ENCODE results near the gene GFM2.
A peak's percentile ranks its signal among the peaks of the same experiment; 100 is the strongest.

The GFM2 gene

DNA sequence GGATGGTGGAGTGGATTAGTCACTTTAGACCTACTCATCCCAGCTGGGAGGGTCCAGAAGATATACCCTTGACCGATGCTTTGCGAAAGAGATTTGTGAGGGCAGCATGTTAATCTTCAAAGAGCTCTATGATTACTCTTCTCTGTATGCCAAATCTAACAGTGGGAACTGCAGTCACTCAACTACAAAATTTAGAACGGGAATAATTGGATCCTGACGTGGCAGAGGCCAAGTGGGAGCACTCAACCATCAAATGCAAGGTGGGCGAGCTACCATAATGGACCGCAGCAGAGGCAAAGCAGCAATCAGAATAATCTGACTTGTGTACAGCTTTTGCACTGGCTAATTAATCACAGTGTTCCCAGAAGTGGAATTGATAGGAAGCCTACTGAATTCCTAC lies 20.5 kb upstream of the GFM2 start:
- H3K27ac Mint-ChIP-seq = no peak overlapping the region
- no peaks in the 10 kb centered on the region for H3K4me1 Mint-ChIP-seq
- peaks cover 15% of the 10 kb centered on the region for H3K9me3 Mint-ChIP-seq
- TF ChIP-seq, protein P1, sequence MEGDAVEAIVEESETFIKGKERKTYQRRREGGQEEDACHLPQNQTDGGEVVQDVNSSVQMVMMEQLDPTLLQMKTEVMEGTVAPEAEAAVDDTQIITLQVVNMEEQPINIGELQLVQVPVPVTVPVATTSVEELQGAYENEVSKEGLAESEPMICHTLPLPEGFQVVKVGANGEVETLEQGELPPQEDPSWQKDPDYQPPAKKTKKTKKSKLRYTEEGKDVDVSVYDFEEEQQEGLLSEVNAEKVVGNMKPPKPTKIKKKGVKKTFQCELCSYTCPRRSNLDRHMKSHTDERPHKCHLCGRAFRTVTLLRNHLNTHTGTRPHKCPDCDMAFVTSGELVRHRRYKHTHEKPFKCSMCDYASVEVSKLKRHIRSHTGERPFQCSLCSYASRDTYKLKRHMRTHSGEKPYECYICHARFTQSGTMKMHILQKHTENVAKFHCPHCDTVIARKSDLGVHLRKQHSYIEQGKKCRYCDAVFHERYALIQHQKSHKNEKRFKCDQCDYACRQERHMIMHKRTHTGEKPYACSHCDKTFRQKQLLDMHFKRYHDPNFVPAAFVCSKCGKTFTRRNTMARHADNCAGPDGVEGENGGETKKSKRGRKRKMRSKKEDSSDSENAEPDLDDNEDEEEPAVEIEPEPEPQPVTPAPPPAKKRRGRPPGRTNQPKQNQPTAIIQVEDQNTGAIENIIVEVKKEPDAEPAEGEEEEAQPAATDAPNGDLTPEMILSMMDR (IDR thresholded peaks at IDR 0.05; ENCODE audit: unreplicated experiment in 3 of 3) = no peak
- H3K27me3 Mint-ChIP-seq (ENCODE audit: low read depth) = no peaks in the 10 kb centered on the region
- H3K4me3 Mint-ChIP-seq = no peak overlapping the region
- peaks cover 72% of the 10 kb centered on the region for H3K36me3 Mint-ChIP-seq (ENCODE audit: low read depth)

DNA sequence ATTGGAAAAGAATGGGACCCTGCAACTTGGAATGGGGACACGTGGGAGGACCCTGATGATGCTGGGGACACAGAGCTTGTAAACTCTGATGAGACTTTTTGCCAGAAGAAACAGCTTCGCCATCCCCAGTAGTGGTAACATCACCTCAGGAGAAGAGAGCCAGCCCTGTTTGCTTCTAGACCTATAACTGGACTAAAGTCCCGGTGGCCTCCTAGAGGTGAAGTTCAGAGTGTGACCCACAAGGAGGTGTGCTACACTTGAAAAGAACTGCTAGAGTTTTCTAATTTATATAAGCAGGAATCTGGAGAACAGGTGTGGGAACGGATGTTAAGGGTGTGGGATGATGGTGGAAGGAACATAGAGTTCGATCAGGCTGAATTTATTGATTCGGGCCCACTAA lies 19.9 kb upstream of the GFM2 start:
- Mint-ChIP-seq H3K4me3 (no peak overlapping the region), H3K4me1 (no peaks in the 10 kb centered on the region), H3K36me3 (ENCODE audit: low read depth) (peaks cover 68% of the 10 kb centered on the region), H3K27me3 (ENCODE audit: low read depth) (no peaks in the 10 kb centered on the region), H3K27ac (no peak overlapping the region), H3K9me3 (peaks cover 15% of the 10 kb centered on the region)
- TF ChIP-seq, protein P1 (IDR thresholded peaks at IDR 0.05; ENCODE audit: unreplicated experiment in 3 of 3) = no peak

DNA sequence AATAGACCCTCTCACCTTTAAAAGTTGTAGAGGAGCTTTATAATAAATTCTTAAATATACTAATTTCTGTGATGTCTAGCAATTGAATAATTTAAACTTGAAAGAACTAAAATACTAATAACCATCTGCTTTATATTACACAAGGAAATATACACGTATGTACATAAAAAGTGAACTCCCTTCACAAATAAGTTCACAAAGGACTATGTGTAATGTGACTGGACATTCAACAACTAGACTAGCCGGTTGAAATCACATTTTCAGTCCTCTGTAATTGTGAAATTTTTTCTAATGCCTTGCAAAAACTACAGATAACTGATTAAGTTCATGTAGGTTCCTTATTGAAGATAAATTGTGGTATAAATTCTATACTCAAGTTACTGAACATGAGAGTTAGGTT lies 11.7 kb upstream of the GFM2 start:
- H3K9me3 Mint-ChIP-seq = no peaks in the 10 kb centered on the region

DNA sequence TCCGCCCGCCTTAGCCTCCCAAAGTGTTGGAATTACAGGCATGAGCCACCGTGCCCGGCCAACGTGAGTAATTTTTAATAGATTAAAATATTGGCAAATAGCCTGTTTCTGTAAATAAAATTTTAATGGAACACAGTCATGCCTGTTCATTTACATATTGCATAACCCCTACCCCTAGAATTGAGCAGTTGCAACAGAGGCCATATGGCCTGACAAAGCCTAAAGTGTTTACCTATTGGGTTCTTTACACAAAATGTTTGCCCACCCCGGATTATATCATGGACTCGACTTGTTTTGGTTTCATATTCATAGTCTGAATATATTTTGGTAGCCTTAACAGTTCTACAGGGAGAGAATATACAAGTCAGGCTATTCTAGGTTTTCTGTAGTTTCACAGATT lies 5.4 kb upstream of the GFM2 start:
- H3K4me1 Mint-ChIP-seq = peaks cover 4% of the 10 kb centered on the region

More for the DNA sequence above, 11.7 kb upstream of the GFM2 start:
- no peaks in the 10 kb centered on the region for H3K27me3 Mint-ChIP-seq (ENCODE audit: low read depth)
- no peaks in the 10 kb centered on the region for H3K4me1 Mint-ChIP-seq
- no peak overlapping the region for H3K4me3 Mint-ChIP-seq
- no peak overlapping the region for H3K27ac Mint-ChIP-seq
- H3K36me3 Mint-ChIP-seq (ENCODE audit: low read depth) = peaks cover 23% of the 10 kb centered on the region
- TF ChIP-seq, protein P1 (IDR thresholded peaks at IDR 0.05; ENCODE audit: unreplicated experiment in 3 of 3) = no peak

DNA sequence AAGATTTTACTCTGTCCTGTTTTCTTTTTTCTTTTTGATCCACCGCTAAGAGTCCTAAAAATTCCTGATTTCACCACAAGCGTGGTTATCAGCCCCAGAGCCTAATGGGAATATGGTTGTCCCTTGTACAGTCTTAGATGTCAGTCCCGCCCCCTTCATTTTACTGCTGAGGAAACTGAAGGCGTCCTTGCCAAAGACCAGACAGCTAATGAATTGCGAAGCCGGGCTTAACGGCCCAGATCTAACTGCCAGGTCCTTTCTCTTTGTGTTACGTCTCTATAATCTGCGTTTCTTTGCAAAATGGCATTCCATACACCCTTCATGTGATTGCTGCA lies 629 bp upstream of the GFM2 start:
- Mint-ChIP-seq H3K27me3 (ENCODE audit: low read depth) (no peaks in the 10 kb centered on the region), H3K27ac (peak overlapping the region; percentile 93 to 99 (median 96)), H3K4me1 (peaks cover 27% of the 10 kb centered on the region), H3K9me3 (no peaks in the 10 kb centered on the region), H3K36me3 (ENCODE audit: low read depth) (peaks cover 26% of the 10 kb centered on the region), H3K4me3 (peak overlapping the region; percentile 99 to 100 (median 100))
- TF ChIP-seq, protein P1 (IDR thresholded peaks at IDR 0.05; ENCODE audit: unreplicated experiment in 3 of 3) = no peak

More for the DNA sequence above, 5.4 kb upstream of the GFM2 start:
- no peak overlapping the region for H3K4me3 Mint-ChIP-seq
- no peaks in the 10 kb centered on the region for H3K9me3 Mint-ChIP-seq
- peaks cover 40% of the 10 kb centered on the region for H3K36me3 Mint-ChIP-seq (ENCODE audit: low read depth)
- H3K27me3 Mint-ChIP-seq (ENCODE audit: low read depth) = no peaks in the 10 kb centered on the region
- TF ChIP-seq, protein P1 (IDR thresholded peaks at IDR 0.05; ENCODE audit: unreplicated experiment in 3 of 3) = no peak
- H3K27ac Mint-ChIP-seq = no peak overlapping the region

DNA sequence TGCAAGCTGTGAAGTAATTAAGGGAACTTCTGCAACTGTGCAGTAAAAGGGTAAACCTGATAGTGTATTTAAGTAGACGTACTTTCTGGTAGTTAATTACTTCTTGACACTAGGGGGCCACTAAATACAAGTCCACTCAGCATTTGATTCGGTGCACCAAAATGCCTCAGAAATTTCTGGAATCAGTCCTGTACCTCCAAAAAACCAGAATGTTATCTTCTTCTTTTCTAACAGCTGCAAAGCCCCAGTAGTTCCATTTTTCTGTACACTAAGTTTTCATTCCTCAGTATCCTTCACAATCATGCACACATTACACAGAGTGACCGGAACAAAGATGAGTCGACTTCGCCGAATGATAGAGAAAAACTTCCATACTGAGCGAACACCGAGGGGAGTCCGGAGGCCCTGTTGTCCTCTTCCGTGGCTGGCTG lies 484 bp downstream of the GFM2 start:
- H3K4me1 Mint-ChIP-seq = peaks cover 27% of the 10 kb centered on the region
- H3K4me3 Mint-ChIP-seq = peak overlapping the region; percentile 99 to 100 (median 100)
- peak overlapping the region; percentile 93 to 99 (median 96) for H3K27ac Mint-ChIP-seq
- H3K27me3 Mint-ChIP-seq (ENCODE audit: low read depth) = no peaks in the 10 kb centered on the region
- TF ChIP-seq, protein P1 (IDR thresholded peaks at IDR 0.05; ENCODE audit: unreplicated experiment in 3 of 3) = peak; percentile 26 to 49 (median 27)
- H3K36me3 Mint-ChIP-seq (ENCODE audit: low read depth) = peaks cover 32% of the 10 kb centered on the region
- no peaks in the 10 kb centered on the region for H3K9me3 Mint-ChIP-seq
